ENCODE measurements around the gene IL19. TPM values are rescaled to one million over a fixed set of nuclear protein-coding genes. Genes with fewer than 3 reads are reported as not detected.

Gene IL19
- polyA plus RNA-seq, 1 of the 3 experiments (the other 2 are of a cell fraction): not detected

DNA sequence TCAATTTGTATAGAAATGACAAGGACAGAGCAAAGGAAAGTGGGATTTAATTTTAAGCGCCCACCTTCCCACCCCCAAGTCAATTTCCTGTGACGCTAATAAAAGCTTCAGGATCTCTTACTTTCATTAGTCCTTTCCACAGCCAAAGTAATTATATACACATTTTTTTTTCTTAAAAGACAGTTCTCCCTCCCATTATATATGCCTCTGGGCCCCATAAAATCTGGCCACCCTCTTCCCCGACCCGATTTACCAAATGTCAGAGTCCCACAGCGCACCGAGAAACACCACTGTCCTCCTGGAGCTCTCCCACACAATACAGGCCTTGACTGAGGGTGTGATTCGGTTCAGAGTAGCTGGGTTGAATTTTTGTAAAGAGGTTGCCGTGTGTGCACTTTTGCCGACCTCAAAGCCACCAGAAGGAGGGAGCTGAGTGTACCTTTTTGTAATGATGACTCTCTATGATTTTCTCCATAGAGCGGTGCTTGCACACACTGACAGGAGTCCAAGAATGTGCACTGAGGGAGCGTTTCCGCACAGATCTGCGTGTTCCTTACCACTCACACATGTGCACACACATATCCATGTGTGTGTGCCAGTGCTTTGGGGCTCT, 27.9 kb downstream of the IL19 start (continued):
- TF ChIP-seq, protein P1, sequence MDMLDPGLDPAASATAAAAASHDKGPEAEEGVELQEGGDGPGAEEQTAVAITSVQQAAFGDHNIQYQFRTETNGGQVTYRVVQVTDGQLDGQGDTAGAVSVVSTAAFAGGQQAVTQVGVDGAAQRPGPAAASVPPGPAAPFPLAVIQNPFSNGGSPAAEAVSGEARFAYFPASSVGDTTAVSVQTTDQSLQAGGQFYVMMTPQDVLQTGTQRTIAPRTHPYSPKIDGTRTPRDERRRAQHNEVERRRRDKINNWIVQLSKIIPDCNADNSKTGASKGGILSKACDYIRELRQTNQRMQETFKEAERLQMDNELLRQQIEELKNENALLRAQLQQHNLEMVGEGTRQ (IDR thresholded peaks at IDR 0.05; ENCODE audit: borderline replicate concordance, low read depth, low read length): no peak
- TF ChIP-seq EP300 (IDR thresholded peaks at IDR 0.05; ENCODE audit: borderline replicate concordance in 1 of 2, low read depth in 1 of 2, low read length in 1 of 2): no peak

DNA sequence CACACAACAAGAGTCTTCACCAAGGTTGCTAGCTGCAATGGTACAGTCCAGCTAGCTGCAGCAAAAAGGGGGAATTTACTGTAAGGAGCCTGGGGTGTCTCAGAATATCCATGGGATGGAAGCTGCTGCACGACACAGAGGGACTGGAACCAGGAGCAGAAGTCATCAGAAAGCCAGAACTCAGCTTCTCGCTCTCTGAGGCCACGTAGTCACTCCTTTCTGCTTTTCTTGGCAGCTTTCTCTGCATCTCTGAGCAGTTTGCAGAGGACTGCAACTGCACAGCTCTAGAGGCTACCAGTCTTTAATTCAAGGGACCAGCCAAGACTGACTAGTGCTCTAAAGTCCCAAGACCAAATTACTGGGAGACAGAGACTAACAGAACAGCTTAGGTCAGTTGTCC, 28.7 kb downstream of the IL19 start:
- no peaks in the 10 kb centered on the region for H4K20me1 ChIP-seq (ENCODE audit: insufficient read depth)
- POLR2A ChIA-PET: interaction anchor here (0.6 kb wide), 2 partner anchors 15 to 18 kb away, joined by 3 to 5 read pairs; no protein-coding TSS in a partner anchor
- H3K4me2 ChIP-seq: no peak overlapping the region
- no peaks in the 10 kb centered on the region for H3K36me3 ChIP-seq (replicated peaks in 1 of 2; ENCODE audit: control insufficient read depth in 1 of 2, insufficient read depth in 2 of 2, low read length in 1 of 2)
- H3K4me3 ChIP-seq (ENCODE audit: low read depth in 2 of 2, low read length in 1 of 2): no peak overlapping the region
- H3K9me2 ChIP-seq: no peaks in the 10 kb centered on the region
- no peak for DNase-seq
- no peaks in the 10 kb centered on the region for H3K9me3 ChIP-seq
- H3K79me2 ChIP-seq (ENCODE audit: insufficient read depth): no peaks in the 10 kb centered on the region
- peaks cover 0 to 11% of the 10 kb centered on the region in 2 experiments; a peak in 2 of 4 replicates for H3K4me1 ChIP-seq (ENCODE audit: control insufficient read depth in 1 of 2, insufficient read depth in 2 of 2, low read depth in 1 of 2, low read length in 1 of 2)
- no peaks in the 10 kb centered on the region for H3F3A ChIP-seq (replicated peaks; ENCODE audit: insufficient read depth)
- WGBS (ENCODE audit: low lambda C conversion rate): 20% methylated on average over 3 of the region's 3 CpGs
- H3K9ac ChIP-seq: no peak overlapping the region
- CTCF ChIA-PET: interaction anchor here (0.7 to 2.5 kb wide), 6 partner anchors 12 to 113 kb away, joined by 3 to 13 read pairs (median 5); no protein-coding TSS in a partner anchor
- H3K27ac ChIP-seq (ENCODE audit: low read depth in 2 of 2, low read length in 1 of 2): no peak overlapping the region
- H3K27me3 ChIP-seq (ENCODE audit: insufficient read depth): peaks cover 8% of the 10 kb centered on the region; the same call in 1 of the 2 replicates
- no peak overlapping the region for H2AFZ ChIP-seq (ENCODE audit: low read depth)
- TF ChIP-seq EP300 (IDR thresholded peaks at IDR 0.05; ENCODE audit: borderline replicate concordance in 1 of 2, low read depth in 1 of 2, low read length in 1 of 2) (no peak), SMC3 (IDR thresholded peaks at IDR 0.05; ENCODE audit: low read depth, low read length) (no peak), EZH2phosphoT487 (IDR thresholded peaks at IDR 0.05; ENCODE audit: borderline replicate concordance, low read depth) (no peak), CHD2 (IDR thresholded peaks at IDR 0.05; ENCODE audit: low read length, partially characterized antibody) (no peak), YY1 (IDR thresholded peaks at IDR 0.05; ENCODE audit: low read depth) (no peak), RCOR1 (IDR thresholded peaks at IDR 0.05; ENCODE audit: low read length) (no peak), MXI1 (IDR thresholded peaks at IDR 0.05; ENCODE audit: low read depth, low read length) (no peak), RFX5 (IDR thresholded peaks at IDR 0.05; ENCODE audit: low read length) (no peak), RXRA (IDR thresholded peaks at IDR 0.05; ENCODE audit: borderline replicate concordance, low read depth) (no peak), FOXJ3 (CRISPR knock-in tag; IDR thresholded peaks at IDR 0.05) (no peak), POLR2AphosphoS5 (IDR thresholded peaks at IDR 0.05; ENCODE audit: low read depth, low read length) (no peak), MEF2A (IDR thresholded peaks at IDR 0.05; ENCODE audit: borderline replicate concordance, low read depth) (no peak)
- TF ChIP-seq, protein P2, sequence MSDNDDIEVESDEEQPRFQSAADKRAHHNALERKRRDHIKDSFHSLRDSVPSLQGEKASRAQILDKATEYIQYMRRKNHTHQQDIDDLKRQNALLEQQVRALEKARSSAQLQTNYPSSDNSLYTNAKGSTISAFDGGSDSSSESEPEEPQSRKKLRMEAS (IDR thresholded peaks at IDR 0.05; ENCODE audit: low read depth): no peak
- TF ChIP-seq, protein P3, sequence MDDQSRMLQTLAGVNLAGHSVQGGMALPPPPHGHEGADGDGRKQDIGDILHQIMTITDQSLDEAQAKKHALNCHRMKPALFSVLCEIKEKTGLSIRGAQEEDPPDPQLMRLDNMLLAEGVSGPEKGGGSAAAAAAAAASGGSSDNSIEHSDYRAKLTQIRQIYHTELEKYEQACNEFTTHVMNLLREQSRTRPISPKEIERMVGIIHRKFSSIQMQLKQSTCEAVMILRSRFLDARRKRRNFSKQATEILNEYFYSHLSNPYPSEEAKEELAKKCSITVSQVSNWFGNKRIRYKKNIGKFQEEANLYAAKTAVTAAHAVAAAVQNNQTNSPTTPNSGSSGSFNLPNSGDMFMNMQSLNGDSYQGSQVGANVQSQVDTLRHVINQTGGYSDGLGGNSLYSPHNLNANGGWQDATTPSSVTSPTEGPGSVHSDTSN (IDR thresholded peaks at IDR 0.05): no peak
- TF ChIP-seq, protein P4, sequence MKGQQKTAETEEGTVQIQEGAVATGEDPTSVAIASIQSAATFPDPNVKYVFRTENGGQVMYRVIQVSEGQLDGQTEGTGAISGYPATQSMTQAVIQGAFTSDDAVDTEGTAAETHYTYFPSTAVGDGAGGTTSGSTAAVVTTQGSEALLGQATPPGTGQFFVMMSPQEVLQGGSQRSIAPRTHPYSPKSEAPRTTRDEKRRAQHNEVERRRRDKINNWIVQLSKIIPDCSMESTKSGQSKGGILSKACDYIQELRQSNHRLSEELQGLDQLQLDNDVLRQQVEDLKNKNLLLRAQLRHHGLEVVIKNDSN (IDR thresholded peaks at IDR 0.05; ENCODE audit: borderline replicate concordance, low read depth): no peak
- TF ChIP-seq, protein P5, sequence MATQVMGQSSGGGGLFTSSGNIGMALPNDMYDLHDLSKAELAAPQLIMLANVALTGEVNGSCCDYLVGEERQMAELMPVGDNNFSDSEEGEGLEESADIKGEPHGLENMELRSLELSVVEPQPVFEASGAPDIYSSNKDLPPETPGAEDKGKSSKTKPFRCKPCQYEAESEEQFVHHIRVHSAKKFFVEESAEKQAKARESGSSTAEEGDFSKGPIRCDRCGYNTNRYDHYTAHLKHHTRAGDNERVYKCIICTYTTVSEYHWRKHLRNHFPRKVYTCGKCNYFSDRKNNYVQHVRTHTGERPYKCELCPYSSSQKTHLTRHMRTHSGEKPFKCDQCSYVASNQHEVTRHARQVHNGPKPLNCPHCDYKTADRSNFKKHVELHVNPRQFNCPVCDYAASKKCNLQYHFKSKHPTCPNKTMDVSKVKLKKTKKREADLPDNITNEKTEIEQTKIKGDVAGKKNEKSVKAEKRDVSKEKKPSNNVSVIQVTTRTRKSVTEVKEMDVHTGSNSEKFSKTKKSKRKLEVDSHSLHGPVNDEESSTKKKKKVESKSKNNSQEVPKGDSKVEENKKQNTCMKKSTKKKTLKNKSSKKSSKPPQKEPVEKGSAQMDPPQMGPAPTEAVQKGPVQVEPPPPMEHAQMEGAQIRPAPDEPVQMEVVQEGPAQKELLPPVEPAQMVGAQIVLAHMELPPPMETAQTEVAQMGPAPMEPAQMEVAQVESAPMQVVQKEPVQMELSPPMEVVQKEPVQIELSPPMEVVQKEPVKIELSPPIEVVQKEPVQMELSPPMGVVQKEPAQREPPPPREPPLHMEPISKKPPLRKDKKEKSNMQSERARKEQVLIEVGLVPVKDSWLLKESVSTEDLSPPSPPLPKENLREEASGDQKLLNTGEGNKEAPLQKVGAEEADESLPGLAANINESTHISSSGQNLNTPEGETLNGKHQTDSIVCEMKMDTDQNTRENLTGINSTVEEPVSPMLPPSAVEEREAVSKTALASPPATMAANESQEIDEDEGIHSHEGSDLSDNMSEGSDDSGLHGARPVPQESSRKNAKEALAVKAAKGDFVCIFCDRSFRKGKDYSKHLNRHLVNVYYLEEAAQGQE (IDR thresholded peaks at IDR 0.05; ENCODE audit: low read depth, low read length): no peak
- TF ChIP-seq, protein P6, sequence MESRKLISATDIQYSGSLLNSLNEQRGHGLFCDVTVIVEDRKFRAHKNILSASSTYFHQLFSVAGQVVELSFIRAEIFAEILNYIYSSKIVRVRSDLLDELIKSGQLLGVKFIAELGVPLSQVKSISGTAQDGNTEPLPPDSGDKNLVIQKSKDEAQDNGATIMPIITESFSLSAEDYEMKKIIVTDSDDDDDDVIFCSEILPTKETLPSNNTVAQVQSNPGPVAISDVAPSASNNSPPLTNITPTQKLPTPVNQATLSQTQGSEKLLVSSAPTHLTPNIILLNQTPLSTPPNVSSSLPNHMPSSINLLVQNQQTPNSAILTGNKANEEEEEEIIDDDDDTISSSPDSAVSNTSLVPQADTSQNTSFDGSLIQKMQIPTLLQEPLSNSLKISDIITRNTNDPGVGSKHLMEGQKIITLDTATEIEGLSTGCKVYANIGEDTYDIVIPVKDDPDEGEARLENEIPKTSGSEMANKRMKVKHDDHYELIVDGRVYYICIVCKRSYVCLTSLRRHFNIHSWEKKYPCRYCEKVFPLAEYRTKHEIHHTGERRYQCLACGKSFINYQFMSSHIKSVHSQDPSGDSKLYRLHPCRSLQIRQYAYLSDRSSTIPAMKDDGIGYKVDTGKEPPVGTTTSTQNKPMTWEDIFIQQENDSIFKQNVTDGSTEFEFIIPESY (IDR thresholded peaks at IDR 0.05; ENCODE audit: borderline replicate concordance, low read depth): no peak
- TF ChIP-seq, protein P7, sequence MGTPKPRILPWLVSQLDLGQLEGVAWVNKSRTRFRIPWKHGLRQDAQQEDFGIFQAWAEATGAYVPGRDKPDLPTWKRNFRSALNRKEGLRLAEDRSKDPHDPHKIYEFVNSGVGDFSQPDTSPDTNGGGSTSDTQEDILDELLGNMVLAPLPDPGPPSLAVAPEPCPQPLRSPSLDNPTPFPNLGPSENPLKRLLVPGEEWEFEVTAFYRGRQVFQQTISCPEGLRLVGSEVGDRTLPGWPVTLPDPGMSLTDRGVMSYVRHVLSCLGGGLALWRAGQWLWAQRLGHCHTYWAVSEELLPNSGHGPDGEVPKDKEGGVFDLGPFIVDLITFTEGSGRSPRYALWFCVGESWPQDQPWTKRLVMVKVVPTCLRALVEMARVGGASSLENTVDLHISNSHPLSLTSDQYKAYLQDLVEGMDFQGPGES (IDR thresholded peaks at IDR 0.05; ENCODE audit: low read depth, low read length): no peak
